Gastroesophageal sphincter (tissue), 4 donors: Measurements from ENCODE around the gene CRIM1. TPM values are rescaled to one million over a fixed set of nuclear protein-coding genes. Genes with fewer than 3 reads are reported as not detected.

ENCODE experiments used
- ATAC-seq: fragments of 150-250 bp; one replicate; pipeline ENCODE4 v1.9.1; 2016; ENCODE audit warnings: mild to moderate bottlenecking, moderate library complexity
- H3K27ac ChIP-seq, 4 donors: fragments of 200-600 bp; sonication (generic) in 3 of 4; 1 replicate in 3 of 4; 2 replicates in 1 of 4; pipeline ENCODE4 v1.5.1; 2016 to 2019
- H3K27me3 ChIP-seq: fragments of 200-600 bp; sonication (generic); one replicate; pipeline ENCODE4 v1.5.1; 2019
- H3K36me3 ChIP-seq, 2 donors: fragments of 200-600 bp; sonication (generic); one replicate each; pipeline ENCODE4 v1.5.1; 2019; ENCODE audit warnings: control low read depth in 1 of 2
- H3K4me1 ChIP-seq, 3 donors: fragments of 200-600 bp; sonication (generic); 1 replicate in 2 of 3; 2 replicates in 1 of 3; pipeline ENCODE4 v1.5.1; 2016 to 2019; ENCODE audit warnings: control low read depth in 2 of 3
- H3K4me3 ChIP-seq, 2 donors: fragments of 200-600 bp; sonication (generic); one replicate each; pipeline ENCODE4 v1.5.1; 2019; ENCODE audit warnings: mild to moderate bottlenecking in 1 of 2, moderate library complexity in 1 of 2
- H3K9me3 ChIP-seq, 3 donors: fragments of 200-600 bp; sonication (generic); one replicate each; pipeline ENCODE4 v1.5.1; 2017 to 2019; ENCODE audit warnings: control low read depth in 2 of 3
- EP300 ChIP-seq: sonication (generic); formaldehyde crosslinking; IDR thresholded peaks from one replicate; pipeline ENCODE4 v1.6.1; 2017; ENCODE audit warnings: antibody characterized with exemption, mild to moderate bottlenecking
- POLR2A ChIP-seq, 2 donors: fragments of 450-650 bp; IDR thresholded peaks; one replicate each; pipeline ENCODE4 v1.6.1; 2017; ENCODE audit warnings: antibody characterized with exemption in 2 of 2, mild to moderate bottlenecking in 2 of 2, moderate library complexity in 1 of 2
- POLR2AphosphoS5 ChIP-seq: sonication (generic); formaldehyde crosslinking; IDR thresholded peaks from one replicate; pipeline ENCODE4 v1.6.1; 2017; ENCODE audit warnings: antibody characterized with exemption
- WGBS, 2 donors: methylation state at CpG; one replicate each; pipeline ENCODE4 v1.1.5; 2018; ENCODE audit warnings: low coverage in 1 of 2; 5-methylcytosine and 5-hydroxymethylcytosine counted together
- total RNA-seq, 4 donors: library from RNA; depleted of rRNA; stranded (reverse); fragments of >200 nt; gene quantifications; one replicate each; pipeline ENCODE4 v1.1.0, GENCODE V29; 2016
- TF ChIP-seq, protein P1 (sequence below), 4 experiments: fragments of 200-600 bp in 2 of 4; fragments of 450-650 bp in 2 of 4; sonication (generic) in 1 of 4; IDR thresholded peaks; one replicate each; pipeline ENCODE4 v1.5.1; 2017 to 2019; ENCODE audit warnings: antibody characterized with exemption in 4 of 4, mild to moderate bottlenecking in 2 of 4, moderate library complexity in 2 of 4

The CRIM1 gene
- total RNA-seq, 4 donors from 2014 or later, result 150 to 342 (median 203) TPM

DNA sequence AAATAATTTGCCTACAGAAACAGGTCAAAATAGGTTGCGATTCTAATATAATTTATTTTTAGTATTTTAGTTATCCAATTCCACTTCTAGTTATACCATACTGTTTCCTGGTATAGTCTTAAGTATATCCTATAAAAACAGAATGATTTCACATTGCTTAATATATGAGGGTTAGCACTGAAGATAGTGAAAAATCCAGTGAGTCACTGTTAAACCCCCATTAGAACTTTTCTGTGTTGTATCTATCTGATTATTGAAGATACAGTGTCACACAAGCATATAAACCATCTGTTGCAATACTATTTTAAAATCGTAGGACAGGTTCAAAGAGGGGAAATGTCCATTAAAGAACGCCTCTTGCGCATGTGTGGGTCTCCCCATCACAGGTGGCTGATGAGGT lies 132.4 kb downstream of the CRIM1 start:
- TF ChIP-seq POLR2A (IDR thresholded peaks at IDR 0.05), result no peak
- TF ChIP-seq, protein P1, sequence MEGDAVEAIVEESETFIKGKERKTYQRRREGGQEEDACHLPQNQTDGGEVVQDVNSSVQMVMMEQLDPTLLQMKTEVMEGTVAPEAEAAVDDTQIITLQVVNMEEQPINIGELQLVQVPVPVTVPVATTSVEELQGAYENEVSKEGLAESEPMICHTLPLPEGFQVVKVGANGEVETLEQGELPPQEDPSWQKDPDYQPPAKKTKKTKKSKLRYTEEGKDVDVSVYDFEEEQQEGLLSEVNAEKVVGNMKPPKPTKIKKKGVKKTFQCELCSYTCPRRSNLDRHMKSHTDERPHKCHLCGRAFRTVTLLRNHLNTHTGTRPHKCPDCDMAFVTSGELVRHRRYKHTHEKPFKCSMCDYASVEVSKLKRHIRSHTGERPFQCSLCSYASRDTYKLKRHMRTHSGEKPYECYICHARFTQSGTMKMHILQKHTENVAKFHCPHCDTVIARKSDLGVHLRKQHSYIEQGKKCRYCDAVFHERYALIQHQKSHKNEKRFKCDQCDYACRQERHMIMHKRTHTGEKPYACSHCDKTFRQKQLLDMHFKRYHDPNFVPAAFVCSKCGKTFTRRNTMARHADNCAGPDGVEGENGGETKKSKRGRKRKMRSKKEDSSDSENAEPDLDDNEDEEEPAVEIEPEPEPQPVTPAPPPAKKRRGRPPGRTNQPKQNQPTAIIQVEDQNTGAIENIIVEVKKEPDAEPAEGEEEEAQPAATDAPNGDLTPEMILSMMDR (IDR thresholded peaks at IDR 0.05), result no peak
- TF ChIP-seq POLR2AphosphoS5, result no peak
- no peak for TF ChIP-seq EP300
- H3K27me3 ChIP-seq, result no peaks in the 10 kb centered on the region
- WGBS, 2 donors, result 91 to 92% methylated on average over 4 of the region's 4 CpGs
- peaks cover 0 to 23% of the 10 kb centered on the region in 2 donors for H3K36me3 ChIP-seq
- H3K4me1 ChIP-seq, result peaks cover 29 to 88% (median 68%) of the 10 kb centered on the region in 3 donors
- no peak for ATAC-seq
- H3K9me3 ChIP-seq, result no peaks in the 10 kb centered on the region
- peak overlapping the region; percentile 80 to 90 (median 84) for H3K27ac ChIP-seq
- H3K4me3 ChIP-seq, result no peak overlapping the region

DNA sequence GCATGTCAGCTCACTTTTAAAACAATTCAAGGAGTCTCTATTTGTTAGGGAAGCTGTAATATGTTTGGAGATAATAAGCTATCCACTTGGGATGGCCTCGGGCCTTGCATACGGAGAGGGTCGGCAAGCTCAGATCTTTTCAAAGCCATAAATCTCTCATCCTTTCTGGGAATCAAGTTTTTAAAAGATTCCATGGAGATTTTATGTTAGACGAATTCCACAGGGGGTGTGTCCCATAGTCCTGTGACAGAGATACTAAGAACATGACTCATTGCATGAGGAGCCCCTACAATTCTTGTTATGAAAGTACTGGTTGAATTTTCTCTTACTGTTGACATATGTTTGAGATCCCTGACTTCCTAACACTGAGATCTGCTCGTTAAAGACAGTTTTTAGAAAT lies 133.7 kb downstream of the CRIM1 start:
- H3K36me3 ChIP-seq, result peaks cover 0 to 10% of the 10 kb centered on the region in 2 donors
- 63 to 67% methylated on average over 5 of the region's 5 CpGs for WGBS, 2 donors
- no peaks in the 10 kb centered on the region for H3K9me3 ChIP-seq
- no peak for ATAC-seq
- peaks cover 31 to 92% (median 62%) of the 10 kb centered on the region in 3 donors for H3K4me1 ChIP-seq
- no peak overlapping the region for H3K4me3 ChIP-seq
- H3K27ac ChIP-seq, result peak overlapping the region; percentile 53 to 82 (median 73)
- no peak for TF ChIP-seq EP300
- TF ChIP-seq, protein P1 (IDR thresholded peaks at IDR 0.05), result no peak
- TF ChIP-seq POLR2AphosphoS5, result no peak
- TF ChIP-seq POLR2A (IDR thresholded peaks at IDR 0.05), result no peak
- H3K27me3 ChIP-seq, result no peaks in the 10 kb centered on the region

- Histone ChIP-seq H3K4me1 (peaks cover 25 to 77% (median 49%) of the 10 kb centered on the region in 3 donors), H3K27ac (peak overlapping the region; percentile 66 to 89 (median 81)), H3K36me3 (peaks cover 0 to 8% of the 10 kb centered on the region in 2 donors), H3K9me3 (no peaks in the 10 kb centered on the region), H3K4me3 (no peak overlapping the region), H3K27me3 (no peaks in the 10 kb centered on the region)
- TF ChIP-seq POLR2AphosphoS5 (no peak), EP300 (no peak), POLR2A (IDR thresholded peaks at IDR 0.05) (no peak)
- TF ChIP-seq, protein P1 (IDR thresholded peaks at IDR 0.05), result no peak
- no peak for ATAC-seq
- WGBS, 2 donors, result 72 to 83% methylated on average over 1 to 4 of the region's 4 CpGs
These were observed 135.2 kb downstream of the CRIM1 start for GRCh38 chr2:36490749-36491148.

DNA sequence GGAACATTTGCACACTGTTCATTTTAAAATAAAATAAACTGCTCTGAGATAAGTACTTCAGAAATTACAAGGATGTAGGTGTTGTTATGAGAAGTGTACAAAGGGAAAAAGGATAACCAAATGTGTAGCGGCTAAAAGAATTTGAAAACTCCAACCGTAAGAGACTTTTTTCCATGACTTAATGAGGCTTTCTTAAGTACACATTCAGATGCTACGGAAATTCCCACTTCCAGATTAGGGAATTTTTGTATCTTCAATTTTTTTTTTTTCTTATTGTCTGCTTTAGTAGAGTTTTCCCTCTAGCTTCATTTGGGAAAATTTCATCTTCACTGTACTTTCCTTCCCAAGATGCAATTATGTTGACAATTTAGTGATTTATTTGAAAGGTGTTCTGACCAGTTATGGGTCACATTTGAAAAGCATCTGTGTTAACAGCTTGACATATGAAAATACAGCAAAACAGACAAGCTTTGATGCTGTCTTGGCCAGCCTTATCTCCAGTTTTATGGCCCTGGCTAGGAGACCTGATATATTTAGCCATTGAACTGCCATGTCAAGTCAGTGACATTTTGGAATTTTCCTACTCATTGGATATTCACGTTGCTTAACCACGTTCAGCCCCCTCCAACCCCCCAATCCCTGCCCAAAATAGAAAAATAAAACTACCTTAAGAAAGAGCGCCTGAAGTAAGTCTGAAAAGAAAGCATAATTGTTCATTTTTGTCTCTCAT lies 136.8 kb downstream of the CRIM1 start:
- no peaks in the 10 kb centered on the region for H3K9me3 ChIP-seq
- H3K4me1 ChIP-seq, result peaks cover 16 to 64% (median 33%) of the 10 kb centered on the region in 3 donors
- H3K4me3 ChIP-seq, result no peak overlapping the region
- no peaks in the 10 kb centered on the region for H3K27me3 ChIP-seq
- peaks cover 0 to 8% of the 10 kb centered on the region in 2 donors for H3K36me3 ChIP-seq
- WGBS, 2 donors, result 39 to 43% methylated on average over 6 of the region's 6 CpGs
- TF ChIP-seq POLR2A (IDR thresholded peaks at IDR 0.05) (no peak), EP300 (no peak), POLR2AphosphoS5 (no peak)
- TF ChIP-seq, protein P1 (IDR thresholded peaks at IDR 0.05), result no peak
- ATAC-seq, result peak; percentile 44
- peak overlapping the region; percentile 70 to 89 (median 81) for H3K27ac ChIP-seq

GRCh38 chr2:36493306-36493705 lies 137.7 kb downstream of the CRIM1 start:
- no peak for ATAC-seq
- H3K4me3 ChIP-seq, result no peak overlapping the region
- no peaks in the 10 kb centered on the region for H3K9me3 ChIP-seq
- peak overlapping the region; percentile 43 to 89 (median 81) for H3K27ac ChIP-seq
- no peaks in the 10 kb centered on the region for H3K27me3 ChIP-seq
- peaks cover 12 to 64% (median 24%) of the 10 kb centered on the region in 3 donors for H3K4me1 ChIP-seq
- TF ChIP-seq POLR2A (IDR thresholded peaks at IDR 0.05) (no peak), POLR2AphosphoS5 (no peak), EP300 (no peak)
- TF ChIP-seq, protein P1 (IDR thresholded peaks at IDR 0.05), result no peak
- H3K36me3 ChIP-seq, result peaks cover 0 to 8% of the 10 kb centered on the region in 2 donors
